IMR-90 (cell line): ENCODE data around the gene KIF6. TPM values are rescaled to one million over a fixed set of nuclear protein-coding genes. Genes with fewer than 3 reads are reported as not detected.

Experiments
- ATAC-seq: fragments of 200-7000 bp; cut with Tn5 transposase; 2 replicates; pipeline ENCODE4 v1.9.1; 2020; ENCODE audit warnings: low read depth, mild to moderate bottlenecking, moderate library complexity
- BruUV-seq: library from RNA; stranded (reverse); fragments of 400-500 nt; replicated peaks from 2 replicates; lab custom pipeline; 2021; lab: Mats Ljungman, UMichigan
- CTCF ChIA-PET: fragments of 300-600 bp; formaldehyde crosslinking; extraction: SDS; loops from one replicate; lab custom pipeline; 2021; ENCODE audit warnings: antibody characterized with exemption; lab: Yijun Ruan, JAX
- POLR2A ChIA-PET: fragments of 300-600 bp; sonication (Branson Sonifier 250); formaldehyde crosslinking; loops from one replicate; lab custom pipeline; 2022; ENCODE audit warnings: antibody characterized with exemption; ENCODE audit not compliant: unreplicated experiment; lab: Charles Lee
- DNase-seq: peaks from one replicate; pipeline ENCODE4 v3.0.0; 2013
- H2AFZ ChIP-seq: replicated peaks from 2 replicates; pipeline ENCODE3; 2013; ENCODE audit warnings: low read length, mild to moderate bottlenecking; ENCODE audit not compliant: poor library complexity
- H2AK5ac ChIP-seq: 2 replicates; pipeline ENCODE4 v1.6.1; 2013; ENCODE audit warnings: low read depth, low read length, inconsistent platforms
- H2AK9ac ChIP-seq: replicated peaks from 2 replicates; pipeline ENCODE3; 2013; ENCODE audit warnings: mild to moderate bottlenecking, low read depth, low read length, moderate library complexity; ENCODE audit not compliant: poor library complexity
- H2BK120ac ChIP-seq: 2 replicates; pipeline ENCODE4 v1.6.1; 2013; ENCODE audit warnings: low read depth, low read length, inconsistent platforms
- H2BK15ac ChIP-seq: 3 replicates; pipeline ENCODE4 v1.6.1; 2013; ENCODE audit warnings: low read depth, low read length, inconsistent platforms
- H2BK20ac ChIP-seq: 2 replicates; pipeline ENCODE4 v1.6.1; 2013; ENCODE audit warnings: low read depth, mild to moderate bottlenecking, inconsistent platforms, low read length, moderate library complexity
- H2BK5ac ChIP-seq: 2 replicates; pipeline ENCODE4 v1.6.1; 2013; ENCODE audit warnings: mild to moderate bottlenecking, low read depth, low read length, inconsistent platforms; ENCODE audit not compliant: poor library complexity, severe bottlenecking
- H3K14ac ChIP-seq: replicated peaks from 2 replicates; pipeline ENCODE4 v1.6.1; 2013; ENCODE audit warnings: low read depth, low read length, inconsistent platforms
- H3K18ac ChIP-seq: 2 replicates; pipeline ENCODE4 v1.6.1; 2013; ENCODE audit warnings: low read depth, low read length, control low read depth
- H3K23ac ChIP-seq: 2 replicates; pipeline ENCODE4 v1.6.1; 2013; ENCODE audit warnings: low read depth, low read length, inconsistent platforms
- H3K27ac ChIP-seq: 2 replicates; pipeline ENCODE4 v1.5.1; 2013; ENCODE audit warnings: mild to moderate bottlenecking, control low read depth, low read length; ENCODE audit not compliant: insufficient read depth
- H3K27me3 ChIP-seq: 2 replicates; pipeline ENCODE4 v1.6.1; 2013; ENCODE audit warnings: low read length; ENCODE audit not compliant: control insufficient read depth, insufficient read depth
- H3K36me3 ChIP-seq: 2 replicates; pipeline ENCODE4 v1.6.1; 2013; ENCODE audit warnings: low read length, mixed read lengths; ENCODE audit not compliant: control insufficient read depth, insufficient read depth
- H3K4ac ChIP-seq: 2 replicates; pipeline ENCODE4 v1.6.1; 2013; ENCODE audit warnings: low read depth, low read length, inconsistent platforms
- H3K4me1 ChIP-seq: 2 replicates; pipeline ENCODE4 v1.6.1; 2013; ENCODE audit warnings: low read length, mixed read lengths; ENCODE audit not compliant: control insufficient read depth, insufficient read depth
- H3K4me2 ChIP-seq: 2 replicates; pipeline ENCODE4 v1.6.1; 2013; ENCODE audit warnings: low read depth, mild to moderate bottlenecking, control low read depth, low read length, moderate library complexity
- H3K4me3 ChIP-seq: 2 replicates; pipeline ENCODE4 v1.5.1; 2013; ENCODE audit warnings: low read depth, mild to moderate bottlenecking, control low read depth, low read length, moderate library complexity; ENCODE audit not compliant: insufficient read depth
- H3K56ac ChIP-seq: 2 replicates; pipeline ENCODE4 v1.6.1; 2013; ENCODE audit warnings: low read length, inconsistent platforms; ENCODE audit not compliant: insufficient read depth; ENCODE audit errors: extremely low read depth
- H3K79me1 ChIP-seq, 2 experiments: 2 replicates each; pipeline ENCODE4 v1.6.1; 2013; ENCODE audit warnings: low read length in 2 of 2, inconsistent platforms in 1 of 2, low read depth in 1 of 2
- H3K9ac ChIP-seq: 2 replicates; pipeline ENCODE4 v1.6.1; 2013; ENCODE audit warnings: low read depth, low read length, control low read depth
- H3K9me1 ChIP-seq: 2 replicates; pipeline ENCODE4 v1.6.1; 2013; ENCODE audit warnings: low read length, inconsistent platforms; ENCODE audit not compliant: insufficient read depth
- H3K9me3 ChIP-seq: 2 replicates; pipeline ENCODE4 v1.6.1; 2013; ENCODE audit warnings: low read length; ENCODE audit not compliant: control insufficient read depth, insufficient read depth
- H4K20me1 ChIP-seq: 2 replicates; pipeline ENCODE4 v1.6.1; 2013; ENCODE audit warnings: low read length, inconsistent platforms; ENCODE audit not compliant: insufficient read depth
- H4K5ac ChIP-seq: 2 replicates; pipeline ENCODE4 v1.6.1; 2013; ENCODE audit warnings: mild to moderate bottlenecking, low read depth, low read length, control low read depth
- H4K8ac ChIP-seq, 2 experiments: 2 replicates each; pipeline ENCODE4 v1.6.1; 2013; ENCODE audit warnings: low read depth in 2 of 2, low read length in 2 of 2, control low read depth in 1 of 2, inconsistent platforms in 1 of 2
- H4K91ac ChIP-seq: 2 replicates; pipeline ENCODE4 v1.6.1; 2013; ENCODE audit warnings: low read depth, low read length, inconsistent platforms; ENCODE audit not compliant: insufficient read depth
- CEBPB ChIP-seq: IDR thresholded peaks from 2 replicates; pipeline ENCODE4 v1.6.1; 2012; ENCODE audit warnings: low read depth, low read length, improper control_type of control experiment
- CHD1 ChIP-seq: IDR thresholded peaks from 2 replicates; pipeline ENCODE4 v1.6.1; 2012; ENCODE audit warnings: low read depth, low read length, improper control_type of control experiment
- CTCF ChIP-seq: conservative IDR thresholded peaks from 2 replicates; pipeline ENCODE4 v1.5.1; 2012; ENCODE audit warnings: mild to moderate bottlenecking, low read depth, low read length, improper control_type of control experiment
- FOS ChIP-seq: fragments of 150-350 bp; IDR thresholded peaks from 2 replicates; pipeline ENCODE4 v1.6.1; 2016; ENCODE audit warnings: low read depth, low read length
- MAFK ChIP-seq: IDR thresholded peaks from 2 replicates; pipeline ENCODE4 v1.6.1; 2012; ENCODE audit warnings: low read depth, low read length, improper control_type of control experiment
- MXI1 ChIP-seq: IDR thresholded peaks from 2 replicates; pipeline ENCODE4 v1.6.1; 2012; ENCODE audit warnings: low read depth, mild to moderate bottlenecking, low read length, moderate library complexity, borderline replicate concordance
- NFE2L2 ChIP-seq: fragments of 150-350 bp; IDR thresholded peaks from 2 replicates; pipeline ENCODE4 v1.6.1; 2016; ENCODE audit warnings: low read depth, mild to moderate bottlenecking, low read length
- POLR2A ChIP-seq: IDR thresholded peaks from 2 replicates; pipeline ENCODE4 v1.6.1; 2012; ENCODE audit warnings: mild to moderate bottlenecking, low read depth, low read length
- RAD21 ChIP-seq: IDR thresholded peaks from 2 replicates; pipeline ENCODE4 v1.6.1; 2012; ENCODE audit warnings: low read length, improper control_type of control experiment
- RCOR1 ChIP-seq: IDR thresholded peaks from 2 replicates; pipeline ENCODE4 v1.6.1; 2012; ENCODE audit warnings: mild to moderate bottlenecking, low read length, improper control_type of control experiment; ENCODE audit not compliant: insufficient replicate concordance
- RFX5 ChIP-seq: IDR thresholded peaks from 2 replicates; pipeline ENCODE4 v1.8.0; 2012; ENCODE audit warnings: low read depth, mild to moderate bottlenecking, low read length, moderate library complexity
- SMC3 ChIP-seq: fragments of 150-350 bp; IDR thresholded peaks from 2 replicates; pipeline ENCODE4 v1.6.1; 2016; ENCODE audit warnings: low read depth, mild to moderate bottlenecking, antibody characterized with exemption, low read length, moderate library complexity
- WGBS, 2 experiments: methylation state at CpG; one replicate each; pipeline versions ENCODE4 v1.1.5 to v1.1.7; 2013; ENCODE audit warnings: missing lambda C conversion rate in 2 of 2; ENCODE audit not compliant: insufficient read length in 1 of 2; ENCODE audit errors: extremely low coverage in 2 of 2; 5-methylcytosine and 5-hydroxymethylcytosine counted together
- dilution Hi-C: fragments of 300-500 bp; cut with HindIII; formaldehyde crosslinking; loops from one replicate; pipeline ENCODE4 v1.14.3; 2018; ENCODE audit warnings: low sequenced_read_pairs; ENCODE audit not compliant: unreplicated experiment
- in situ Hi-C: fragments of 300-500 bp; cut with MboI; formaldehyde crosslinking; loops from 3 replicates; pipeline ENCODE4 v1.14.3; 2019; ENCODE audit warnings: low sequenced_read_pairs, inconsistent platforms, mixed read lengths
- intact Hi-C: fragments of 100-400 bp; cut with micrococcal nuclease; formaldehyde crosslinking; loops from 2 replicates; pipeline ENCODE4 v1.10.0; 2022
- polyA plus RNA-seq, 3 experiments: library from polyadenylated mRNA; depleted of rRNA; stranded (reverse); fragments of >200 nt; gene quantifications; 2 replicates each; pipeline ENCODE4 v1.2.3, GENCODE V29; 2012; ENCODE audit warnings: low replicate concordance in 1 of 3
- total RNA-seq: library from RNA; depleted of rRNA; stranded (reverse); fragments of >200 nt; gene quantifications from 2 replicates; pipeline ENCODE4 v1.2.3, GENCODE V29; 2012

Gene KIF6
- total and polyA plus RNA-seq, 2 of the 4 experiments (the other 2 are of a cell fraction) = under 0.01 to 0.10 TPM

- Histone ChIP-seq H3K23ac (no peak overlapping the region), H2BK120ac (no peak overlapping the region), H3K9me1 (no peaks in the 10 kb centered on the region), H3K9me3 (no peaks in the 10 kb centered on the region; the same call in 1 of the 2 replicates), H2AK9ac (no peak overlapping the region), H3K27me3 (no peaks in the 10 kb centered on the region), H2BK5ac (no peak overlapping the region), H2AK5ac (no peak overlapping the region), H2BK15ac (no peak overlapping the region), H4K8ac (no peak overlapping the region), H3K36me3 (no peaks in the 10 kb centered on the region), H2AFZ (no peak overlapping the region), H3K4me1 (no peaks in the 10 kb centered on the region), H2BK20ac (no peak overlapping the region), H3K18ac (no peak overlapping the region), H4K20me1 (no peaks in the 10 kb centered on the region), H3K4ac (no peak overlapping the region), H3K4me3 (no peak overlapping the region), H3K56ac (no peak overlapping the region), H3K9ac (no peak overlapping the region), H3K14ac (no peak overlapping the region), H3K4me2 (no peak overlapping the region), H3K27ac (no peak overlapping the region), H4K91ac (no peak overlapping the region), H3K79me1 (no peaks in the 10 kb centered on the region), H4K5ac (no peak overlapping the region)
- ChIA-PET CTCF (no interaction called here), POLR2A (no interaction called here)
- ATAC-seq = no peak
- in situ Hi-C loops = no loop called here
- dilution Hi-C loops = no loop called here
- no peak for DNase-seq
- no TSS peak for BruUV-seq
- no CpG with 5 or more reads among the region's 1 CpG for whole genome bisulfite sequencing, 2 experiments
- intact Hi-C loops = no loop called here
- TF ChIP-seq MAFK = no peak
- no peak for TF ChIP-seq CHD1
- TF ChIP-seq CTCF = no peak
- TF ChIP-seq MXI1 = no peak
- TF ChIP-seq FOS = no peak
- no peak for TF ChIP-seq CEBPB
- TF ChIP-seq POLR2A = no peak
- no peak for TF ChIP-seq RAD21
- TF ChIP-seq RFX5 = no peak
- TF ChIP-seq SMC3 = no peak
- no peak for TF ChIP-seq RCOR1
- TF ChIP-seq NFE2L2 = no peak
Observed at GRCh38 chr6:39476670-39477069, 248.5 kb downstream of the KIF6 start.
